Measurements from ENCODE around the gene MVB12B. TPM values are rescaled to one million over a fixed set of nuclear protein-coding genes. Genes with fewer than 3 reads are reported as not detected.
A peak's percentile ranks its signal among the peaks of the same experiment; 100 is the strongest.

The MVB12B gene
- total and polyA plus RNA-seq, 8 donors: 19.9 to 25.3 (median 22.8) TPM

GRCh38 chr9:126424511-126424910, 97.9 kb downstream of the MVB12B start:
- Histone ChIP-seq H3K4me1 (peaks cover 0 to 43% of the 10 kb centered on the region in 2 donors), H3K4me3 (no peak overlapping the region), H3K27ac (no peak overlapping the region), H3K9me3 (no peaks in the 10 kb centered on the region), H3K36me3 (peaks cover 0 to 18% of the 10 kb centered on the region in 2 donors), H3K27me3 (no peaks in the 10 kb centered on the region)
- DNase-seq: no peak
- ATAC-seq: no peak
- intact Hi-C loops (cut with DNase I): no loop called here
- no peak for TF ChIP-seq CTCF (IDR thresholded peaks at IDR 0.05)

- H3K27me3 ChIP-seq: no peaks in the 10 kb centered on the region
- H3K9me3 ChIP-seq: no peaks in the 10 kb centered on the region
- peaks cover 0 to 6% of the 10 kb centered on the region in 2 donors for H3K36me3 ChIP-seq
- H3K4me3 ChIP-seq: no peak overlapping the region
- no peak for DNase-seq
- H3K4me1 ChIP-seq: peaks cover 0 to 36% of the 10 kb centered on the region in 2 donors
- no peak for TF ChIP-seq CTCF (IDR thresholded peaks at IDR 0.05)
- peak; percentile 24 for ATAC-seq
- intact Hi-C loops (cut with DNase I): no loop called here
- H3K27ac ChIP-seq: no peak overlapping the region
Measured at GRCh38 chr9:126428534-126429175, 102.0 kb downstream of the MVB12B start.

GRCh38 chr9:126429190-126429589, 102.6 kb downstream of the MVB12B start:
- Histone ChIP-seq H3K27ac (no peak overlapping the region), H3K36me3 (peaks cover 0 to 3% of the 10 kb centered on the region in 2 donors), H3K4me1 (peaks cover 0 to 31% of the 10 kb centered on the region in 2 donors), H3K4me3 (no peak overlapping the region), H3K27me3 (no peaks in the 10 kb centered on the region), H3K9me3 (no peaks in the 10 kb centered on the region)
- intact Hi-C loops (cut with DNase I): no loop called here
- ATAC-seq (no peak), DNase-seq (no peak)
- TF ChIP-seq CTCF (IDR thresholded peaks at IDR 0.05): no peak

GRCh38 chr9:126430124-126430523, 103.5 kb downstream of the MVB12B start:
- Histone ChIP-seq H3K4me1 (peaks cover 0 to 30% of the 10 kb centered on the region in 2 donors), H3K27ac (no peak overlapping the region), H3K4me3 (no peak overlapping the region), H3K36me3 (peaks cover 0 to 3% of the 10 kb centered on the region in 2 donors), H3K9me3 (no peaks in the 10 kb centered on the region), H3K27me3 (no peaks in the 10 kb centered on the region)
- DNase-seq (no peak), ATAC-seq (no peak)
- TF ChIP-seq CTCF (IDR thresholded peaks at IDR 0.05): no peak
- intact Hi-C loops (cut with DNase I): no loop called here

GRCh38 chr9:126431077-126431742, 104.6 kb downstream of the MVB12B start:
- Histone ChIP-seq H3K27ac (no peak overlapping the region), H3K4me1 (peaks cover 0 to 30% of the 10 kb centered on the region in 2 donors), H3K27me3 (no peaks in the 10 kb centered on the region), H3K36me3 (peaks cover 0 to 3% of the 10 kb centered on the region in 2 donors), H3K9me3 (no peaks in the 10 kb centered on the region), H3K4me3 (no peak overlapping the region)
- no peak for TF ChIP-seq CTCF (IDR thresholded peaks at IDR 0.05)
- ATAC-seq (no peak), DNase-seq (no peak)
- intact Hi-C loops (cut with DNase I): no loop called here

Measured in left lung (tissue), 10 donors.